Measurements from ENCODE around the gene FSTL4.
"Not testable (repeated sequence)": the region's sequence is repeated elsewhere in the genome, so short reads cannot be mapped to it uniquely, and the experiment has no call there.

The FSTL4 gene

GRCh38 chr5:133453084-133453780 is 159.1 kb downstream of the FSTL4 start:
- DNase-seq, result no peak

GRCh38 chr5:133451926-133452325 is 160.4 kb downstream of the FSTL4 start:
- DNase-seq, result no peak

DNA sequence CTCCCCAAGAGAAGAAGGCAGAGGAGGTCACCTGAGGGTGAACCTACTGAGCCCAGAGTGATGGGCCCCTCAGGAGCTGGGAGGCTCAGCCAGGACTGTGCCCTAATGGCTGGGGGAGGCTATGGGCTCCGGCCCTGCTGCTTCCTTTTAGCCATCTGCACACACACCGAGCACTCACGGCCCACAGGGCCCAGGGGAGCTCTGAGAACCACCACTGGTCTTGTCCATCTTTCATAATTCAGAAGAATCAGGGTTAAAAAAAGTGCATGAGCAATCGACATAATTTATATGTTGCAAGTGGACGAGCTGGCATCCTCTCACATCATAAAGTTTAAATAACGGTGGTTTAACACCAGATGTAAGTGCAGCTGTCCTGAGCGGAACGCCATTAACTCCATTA is 162.1 kb downstream of the FSTL4 start:
- no peak for DNase-seq

- DNase-seq, result no peak
Measured at GRCh38 chr5:133449181-133449580, 163.2 kb downstream of the FSTL4 start.

- DNase-seq, result no peak
Measured at GRCh38 chr5:133446440-133446839, 165.9 kb downstream of the FSTL4 start.

- no peak for DNase-seq
Measured at GRCh38 chr5:133445744-133446143, 166.6 kb downstream of the FSTL4 start.

DNA sequence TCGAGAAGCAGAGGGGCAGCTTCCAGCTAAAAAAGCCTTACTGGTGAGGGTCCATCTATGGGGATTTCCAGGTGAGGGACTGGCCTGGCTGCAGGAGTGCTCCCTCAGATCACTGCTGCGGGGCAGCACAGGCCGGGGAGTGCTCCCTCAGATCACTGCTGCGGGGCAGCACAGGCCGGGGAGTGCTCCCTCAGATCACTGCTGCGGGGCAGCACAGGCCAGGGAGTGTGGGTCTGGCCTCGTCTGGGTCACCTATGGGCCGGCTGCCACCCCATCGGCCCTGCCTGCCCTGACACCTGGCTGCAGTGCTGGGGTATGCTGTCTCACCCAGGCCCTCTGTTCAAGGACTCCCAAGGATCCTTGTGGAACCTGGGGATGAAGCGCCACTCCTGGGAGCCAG is 167.1 kb downstream of the FSTL4 start:
- DNase-seq, result not testable (repeated sequence)

DNA sequence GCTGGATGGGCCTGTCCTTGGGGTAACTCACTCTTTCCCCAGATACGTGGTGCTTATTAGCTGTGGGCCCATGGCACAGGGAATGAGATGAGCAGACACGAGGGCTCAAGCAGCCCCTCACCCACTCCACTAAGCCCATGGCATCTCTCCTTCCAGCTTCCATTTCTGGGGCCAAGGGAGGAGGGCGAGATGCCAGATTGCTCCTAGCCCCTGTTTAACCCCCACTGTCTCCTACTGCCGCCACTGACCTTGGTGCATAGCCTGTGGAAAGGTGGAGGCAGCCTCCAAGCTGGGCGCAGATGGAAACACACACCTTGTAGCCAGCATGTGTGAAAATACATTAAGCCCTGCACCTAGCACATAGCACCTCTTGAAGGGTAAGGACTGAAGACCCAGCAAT is 167.6 kb downstream of the FSTL4 start:
- no peak for DNase-seq

DNA sequence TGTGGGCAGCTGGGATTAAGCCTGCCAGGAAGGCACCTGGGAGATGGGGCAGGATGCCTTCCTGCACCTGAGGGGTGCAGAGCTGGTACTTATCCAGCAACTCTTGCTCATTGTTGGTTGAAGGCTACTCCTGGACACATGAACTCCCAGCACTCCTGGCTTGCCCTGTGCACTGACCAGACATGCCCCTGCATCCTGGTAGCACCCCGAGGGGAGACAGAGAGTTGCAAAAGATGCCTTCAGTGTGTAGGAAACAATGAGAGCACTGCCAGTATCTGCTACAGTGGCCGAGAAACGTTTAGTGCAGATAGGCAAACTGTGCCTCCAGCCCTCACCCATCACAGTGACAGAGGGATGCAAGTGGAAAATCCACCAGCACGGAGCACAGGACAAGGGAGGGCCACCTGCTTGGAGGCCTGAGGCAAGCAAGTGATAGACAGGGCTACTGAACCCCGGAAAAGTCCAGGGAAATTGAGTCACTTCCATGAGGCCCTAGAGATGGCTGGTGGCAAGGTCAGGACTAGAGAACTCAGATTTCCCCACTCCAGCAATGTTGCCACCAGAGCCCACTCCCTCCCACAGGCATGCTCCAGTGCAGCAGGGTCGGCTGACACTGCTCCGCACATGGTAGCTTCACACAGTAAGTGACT is 171.1 kb downstream of the FSTL4 start:
- DNase-seq, result no peak

GRCh38 chr5:133440467-133441115 is 171.8 kb downstream of the FSTL4 start:
- no peak for DNase-seq

- DNase-seq, result no peak
Measured at GRCh38 chr5:133439859-133440258, 172.5 kb downstream of the FSTL4 start.

DNA sequence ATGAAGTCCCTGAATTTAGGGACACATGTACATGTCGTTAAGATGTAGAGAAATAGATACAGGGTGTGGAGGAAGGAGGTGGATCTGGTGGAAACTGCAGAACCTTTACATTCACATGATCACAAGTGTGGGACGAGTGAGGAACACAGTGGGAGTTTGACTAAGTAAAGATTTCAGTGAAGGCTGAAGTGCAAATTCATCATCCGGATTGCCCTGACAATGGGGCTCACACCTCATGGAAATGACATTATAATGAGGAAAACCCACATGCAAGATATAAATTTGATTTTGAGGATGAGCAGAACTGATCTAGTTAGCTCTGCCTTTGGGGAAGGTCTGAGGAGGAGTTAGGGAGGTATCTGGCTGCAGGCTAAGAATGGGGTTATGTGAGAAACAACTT is 173.9 kb downstream of the FSTL4 start:
- DNase-seq, result no peak

DNA sequence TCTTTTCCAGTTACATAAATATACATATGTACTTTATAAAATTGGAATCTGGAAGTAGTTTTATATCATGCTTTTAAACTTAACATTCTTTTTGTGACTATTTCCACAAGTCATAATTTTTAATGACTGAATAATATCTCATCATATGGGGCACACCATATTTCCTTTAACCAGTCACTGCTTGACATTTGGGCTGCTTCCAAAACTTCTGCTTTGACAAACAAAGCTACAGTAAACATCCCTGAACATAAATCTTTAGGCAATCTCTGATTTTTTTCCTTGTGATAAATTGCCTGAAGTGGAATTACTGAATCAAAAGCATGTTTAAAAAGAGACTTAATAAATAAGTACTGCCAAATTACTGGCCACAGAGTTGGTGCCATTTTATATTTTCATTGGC is 178.0 kb downstream of the FSTL4 start:
- no peak for DNase-seq

DNA sequence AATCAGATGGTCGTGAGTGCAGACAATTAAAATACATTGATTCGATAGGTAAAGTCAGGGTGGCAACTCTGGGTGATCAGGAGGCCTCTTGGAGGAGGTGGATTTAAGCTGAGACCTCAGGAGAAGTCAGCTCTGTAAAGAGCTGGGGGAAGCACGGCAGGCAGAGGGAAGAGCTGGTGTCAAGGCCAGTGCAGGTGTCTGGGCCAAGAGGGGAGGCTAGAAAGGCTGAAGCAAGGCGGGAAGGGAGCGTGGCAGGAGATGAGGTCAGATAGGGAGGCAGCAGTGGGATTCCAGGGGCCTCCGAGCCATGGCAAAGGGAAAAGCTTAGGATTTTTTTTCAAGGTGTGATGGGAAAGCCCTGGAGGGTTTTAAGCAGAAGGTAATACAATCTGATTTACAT is 178.7 kb downstream of the FSTL4 start:
- no peak for DNase-seq

GRCh38 chr5:133432956-133433532 is 179.3 kb downstream of the FSTL4 start:
- DNase-seq, result no peak

- no peak for DNase-seq
Measured at GRCh38 chr5:133431326-133431865, 180.9 kb downstream of the FSTL4 start.

GRCh38 chr5:133430095-133430494 is 182.2 kb downstream of the FSTL4 start:
- DNase-seq, result no peak

DNA sequence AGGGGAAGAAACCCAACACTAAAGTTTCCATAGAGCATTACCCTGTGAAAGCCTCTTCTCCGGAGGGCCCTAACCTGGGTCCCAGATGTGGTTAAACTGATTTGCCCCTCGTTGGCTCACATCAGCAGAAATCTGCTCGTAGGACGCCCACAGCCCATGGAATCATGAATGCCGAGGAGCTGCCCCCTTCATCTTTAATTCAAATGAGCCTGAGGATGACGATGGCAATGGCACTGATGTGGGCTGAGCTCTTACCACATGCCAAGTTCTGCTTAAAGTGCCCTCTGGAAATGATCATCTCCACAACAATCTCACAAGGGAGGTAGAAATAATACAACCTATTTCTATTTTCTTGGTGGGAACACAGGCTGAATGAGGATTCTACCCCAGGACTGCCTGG is 183.3 kb downstream of the FSTL4 start:
- no peak for DNase-seq

DNA sequence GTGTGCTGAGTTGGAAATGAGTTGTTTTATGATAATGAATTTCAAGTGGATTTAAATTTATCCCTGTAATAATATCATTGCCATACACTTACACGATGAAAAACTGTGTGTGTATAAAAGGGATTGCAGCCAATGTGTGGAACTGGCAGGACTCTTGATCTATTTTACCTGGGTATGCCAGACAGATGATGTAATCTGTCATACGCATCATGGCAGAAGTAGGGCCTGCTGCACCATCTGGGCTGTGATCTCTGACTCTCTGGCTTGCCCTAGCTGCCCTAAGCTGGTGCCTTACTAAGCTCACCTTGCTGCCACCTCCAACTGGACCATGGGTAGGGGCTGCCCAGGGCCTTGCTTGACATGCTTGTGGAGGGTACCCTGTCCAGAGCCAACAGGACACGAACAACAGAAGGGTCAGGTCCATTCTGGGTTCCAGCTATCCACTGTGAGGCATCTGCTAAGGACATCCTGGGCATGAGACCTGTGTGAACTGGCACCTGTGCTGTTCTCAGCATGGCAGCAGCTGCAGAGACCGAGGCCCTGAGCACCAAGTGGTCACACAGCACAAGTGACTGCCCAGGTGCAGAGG is 184.2 kb downstream of the FSTL4 start:
- no peak for DNase-seq

DNA sequence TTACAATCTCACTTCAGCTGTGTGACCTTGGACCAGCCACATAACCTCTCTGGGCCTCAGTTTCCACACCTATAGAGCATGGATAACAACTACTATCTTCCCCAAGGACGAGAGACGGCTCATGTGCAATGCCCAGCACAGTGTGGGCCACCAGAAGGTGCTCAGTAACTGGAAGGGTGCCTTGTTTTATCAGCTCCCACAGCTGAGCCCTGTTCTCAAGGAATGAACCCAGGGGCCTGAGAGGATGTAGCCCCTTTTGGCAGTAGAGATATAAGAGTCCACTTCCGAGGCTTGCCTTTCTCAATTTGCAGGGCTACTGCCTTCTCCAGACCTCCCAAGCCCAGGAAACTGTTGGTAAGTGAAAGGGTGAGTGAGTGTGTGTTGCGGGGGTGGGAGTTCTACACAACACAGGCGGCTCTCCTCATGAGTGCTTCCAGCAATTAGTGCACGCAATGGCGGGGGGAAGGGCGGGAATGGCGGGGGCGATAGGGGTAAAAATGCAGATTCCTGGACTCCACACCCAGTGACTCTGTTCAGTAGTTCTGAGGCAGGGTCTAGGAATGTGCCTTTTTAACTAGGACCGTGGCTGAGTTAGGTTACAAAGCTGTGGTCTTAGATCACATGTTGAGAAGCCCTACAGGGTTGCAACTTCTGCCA is 185.1 kb downstream of the FSTL4 start:
- no peak for DNase-seq

DNA sequence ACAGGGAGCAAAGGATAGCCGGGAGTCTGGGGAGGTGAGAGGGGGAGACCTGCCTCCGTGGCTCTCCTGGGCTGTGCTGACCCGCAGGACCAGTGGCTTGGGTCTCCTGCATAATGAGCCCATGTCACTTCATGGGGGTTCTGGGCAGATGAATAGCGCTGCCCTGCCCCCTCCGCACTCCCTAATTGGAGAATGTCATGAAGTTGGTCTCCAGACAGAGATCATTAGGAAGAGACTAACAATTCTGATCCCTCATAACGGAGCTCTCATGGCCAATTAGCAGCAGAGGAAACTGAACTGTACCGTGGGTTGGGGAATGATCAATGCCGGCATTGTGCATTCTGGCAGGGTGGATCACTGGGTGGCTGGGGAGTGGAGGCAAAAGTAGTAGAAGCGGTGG is 186.1 kb downstream of the FSTL4 start:
- no peak for DNase-seq

DNA sequence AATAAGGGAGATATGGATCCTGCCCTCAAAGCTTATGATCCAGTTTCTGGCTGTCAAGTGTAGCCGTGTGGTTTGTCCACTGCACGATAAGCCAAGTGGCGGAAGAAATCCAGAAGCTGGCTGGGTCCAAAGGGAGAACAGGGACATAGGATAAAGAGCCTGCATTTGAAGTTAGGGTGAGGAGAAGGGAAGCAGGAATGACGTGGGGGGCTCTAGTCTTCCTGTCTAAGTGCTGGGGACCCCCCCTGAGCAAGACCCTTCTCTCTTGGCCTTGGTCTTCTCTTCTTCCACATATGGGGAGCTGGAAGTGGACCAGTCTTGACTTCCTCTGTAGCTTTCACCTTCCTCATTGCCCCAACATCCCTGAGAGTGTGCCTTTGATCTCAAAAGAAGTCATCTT is 186.6 kb downstream of the FSTL4 start:
- no peak for DNase-seq

- no peak for DNase-seq
Measured at GRCh38 chr5:133425222-133425621, 187.1 kb downstream of the FSTL4 start.
